HG03565 (cell line): ENCODE results near the gene SIRPB1.
"Not testable (repeated sequence)": the region's sequence is repeated elsewhere in the genome, so short reads cannot be mapped to it uniquely, and the experiment has no call there.

ENCODE experiments used
- ATAC-seq: cut with Tn5 transposase; IDR thresholded peaks from one replicate; pipeline ENCODE4 v1.9.1; 2021; ENCODE audit warnings: mild to moderate bottlenecking, moderate library complexity; ENCODE audit not compliant: unreplicated experiment

SIRPB1 gene

GRCh38 chr20:1600736-1601135, 19.1 kb downstream of the SIRPB1 start:
- no peak for ATAC-seq

- no peak for ATAC-seq
Observed at GRCh38 chr20:1595333-1595732, 24.5 kb downstream of the SIRPB1 start.

DNA sequence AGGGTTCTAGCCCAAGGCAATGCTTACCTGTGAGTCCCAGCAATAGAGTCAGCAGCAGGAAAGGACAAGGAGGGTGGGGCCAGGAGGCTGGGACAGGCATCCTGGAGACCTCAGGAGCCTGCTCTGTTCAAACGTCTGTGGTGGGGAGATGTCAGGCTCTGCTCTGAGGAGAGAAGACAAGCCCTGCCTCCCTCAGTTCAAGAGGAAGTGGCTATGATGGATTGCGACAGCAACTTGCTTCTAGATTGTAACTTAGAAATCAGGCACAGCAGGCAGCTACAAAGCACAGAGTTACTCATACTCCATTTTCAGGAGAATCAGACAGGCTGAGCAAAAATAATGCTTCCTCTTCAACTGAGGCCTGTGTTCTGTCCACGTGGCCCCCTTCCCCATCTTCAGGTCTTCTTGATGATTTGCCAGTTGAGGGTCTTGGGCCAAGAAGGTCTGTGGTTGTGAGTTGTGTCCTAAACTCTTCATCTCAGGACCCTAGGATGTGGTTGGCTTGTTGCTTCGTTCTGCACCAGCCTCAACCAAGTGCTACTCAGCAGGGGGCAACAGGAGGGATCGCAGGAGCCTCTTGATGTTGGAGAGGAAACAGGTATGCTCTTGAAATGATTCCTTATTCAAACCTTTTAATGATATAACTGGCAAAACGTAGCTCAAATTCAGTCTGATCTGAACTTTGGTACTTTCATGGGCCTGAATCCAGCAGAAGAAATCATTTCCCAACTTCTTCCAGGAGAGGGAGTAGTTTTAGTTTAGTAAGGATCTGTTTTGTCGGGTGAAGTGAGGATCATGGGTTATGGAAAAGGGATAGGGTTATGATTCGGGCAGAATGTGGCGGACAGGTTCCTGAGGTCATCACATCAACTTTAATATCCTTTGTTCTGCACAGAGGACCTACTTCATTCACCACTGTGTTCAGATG, 31.0 kb downstream of the SIRPB1 start:
- no peak for ATAC-seq

- ATAC-seq: no peak
Observed at GRCh38 chr20:1587781-1588532, 31.9 kb downstream of the SIRPB1 start.

- ATAC-seq: no peak
Observed at GRCh38 chr20:1579488-1579887, 40.3 kb downstream of the SIRPB1 start.

GRCh38 chr20:1577906-1578305, 41.9 kb downstream of the SIRPB1 start:
- ATAC-seq: no peak

GRCh38 chr20:1577313-1577712, 42.5 kb downstream of the SIRPB1 start:
- not testable (repeated sequence) for ATAC-seq

- ATAC-seq: no peak
Observed at GRCh38 chr20:1576641-1577040, 43.2 kb downstream of the SIRPB1 start.

- ATAC-seq: not testable (repeated sequence)
Observed at GRCh38 chr20:1576003-1576402, 43.8 kb downstream of the SIRPB1 start.

DNA sequence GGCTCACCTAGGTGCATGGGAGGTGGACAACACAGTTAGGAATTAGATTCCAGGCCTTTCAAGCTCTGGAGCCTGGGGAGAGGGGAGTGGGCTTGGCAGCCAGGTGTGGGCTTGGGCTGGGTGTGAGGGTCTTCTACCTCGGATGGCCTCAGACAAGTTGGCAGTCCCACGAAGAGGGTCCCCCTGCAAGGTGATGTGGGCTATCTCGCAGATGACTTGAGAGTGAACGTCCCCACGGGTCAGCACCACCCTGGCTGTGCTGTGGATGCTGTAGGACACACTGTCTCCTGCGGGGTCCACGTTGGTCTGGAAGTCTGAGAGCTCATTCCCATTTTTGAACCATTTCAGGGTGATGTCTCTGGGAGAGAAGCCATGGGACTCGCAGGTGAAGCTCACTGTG, 48.2 kb downstream of the SIRPB1 start:
- not testable (repeated sequence) for ATAC-seq
